Lower lobe of right lung (tissue), 2 donors: ENCODE data around the gene ABCD4. TPM values are rescaled to one million over a fixed set of nuclear protein-coding genes. Genes with fewer than 3 reads are reported as not detected.

Experiments
- ATAC-seq, 2 donors: fragments of 200-7000 bp; cut with Tn5 transposase; one replicate each; pipeline ENCODE4 v1.9.1; 2020 to 2022; ENCODE audit warnings: mild to moderate bottlenecking in 2 of 2, moderate library complexity in 2 of 2
- DNase-seq: peaks from one replicate; pipeline ENCODE4 v3.0.0-alpha.2; 2020
- H3K27ac ChIP-seq: fragments of 200-600 bp; one replicate; pipeline ENCODE4 v1.8.0; 2022
- H3K27me3 ChIP-seq: fragments of 200-600 bp; one replicate; pipeline ENCODE4 v1.8.0; 2022; ENCODE audit warnings: low read depth
- H3K36me3 ChIP-seq: fragments of 200-600 bp; one replicate; pipeline ENCODE4 v1.8.0; 2022; ENCODE audit warnings: mild to moderate bottlenecking
- H3K4me1 ChIP-seq: fragments of 200-600 bp; one replicate; pipeline ENCODE4 v1.8.0; 2022
- H3K4me3 ChIP-seq: fragments of 200-600 bp; one replicate; pipeline ENCODE4 v1.8.0; 2022; ENCODE audit warnings: mild to moderate bottlenecking
- H3K9me3 ChIP-seq: fragments of 200-600 bp; one replicate; pipeline ENCODE4 v1.8.0; 2022
- CTCF ChIP-seq: fragments of 200-600 bp; IDR thresholded peaks from one replicate; pipeline ENCODE4 v1.8.0; 2022; ENCODE audit warnings: antibody characterized with exemption, mild to moderate bottlenecking
- intact Hi-C: fragments of 100-400 bp; cut with DNase I; formaldehyde crosslinking; loops from one replicate; pipeline ENCODE4 v1.11.0; 2022
- total RNA-seq: library from RNA; stranded (reverse); fragmentation: NEBNext Ultra II Directional; extraction: Animal tissue kit (Norgen Biotek cat#: 25700); gene quantifications from one replicate; pipeline ENCODE4 v1.2.1, GENCODE V29; 2021
- donor health status: DM: no; HTN: yes; CAD: no; lungs with severe emphysema.

The ABCD4 gene
- total RNA-seq, 1 donor from 2014 or later, result 53.3 TPM

GRCh38 chr14:74257941-74258763 is 44.6 kb downstream of the ABCD4 start:
- DNase-seq (no peak), ATAC-seq (peak in 1 of 2 donors; percentile 31)
- intact Hi-C loops, result loop anchor here (10.0 kb wide), 1 partner anchor 143 kb away; no protein-coding TSS in a partner anchor
- Histone ChIP-seq H3K4me1 (peaks cover 16% of the 10 kb centered on the region), H3K36me3 (no peaks in the 10 kb centered on the region), H3K4me3 (peak overlapping the region; percentile 68), H3K27ac (no peak overlapping the region), H3K27me3 (peaks cover 9% of the 10 kb centered on the region), H3K9me3 (no peaks in the 10 kb centered on the region)
- TF ChIP-seq CTCF, result no peak

GRCh38 chr14:74257078-74257940 is 45.4 kb downstream of the ABCD4 start:
- Histone ChIP-seq H3K27me3 (peaks cover 9% of the 10 kb centered on the region), H3K36me3 (no peaks in the 10 kb centered on the region), H3K27ac (no peak overlapping the region), H3K4me1 (peaks cover 16% of the 10 kb centered on the region), H3K9me3 (no peaks in the 10 kb centered on the region), H3K4me3 (peak overlapping the region; percentile 68)
- intact Hi-C loops, result loop anchor here (10.0 kb wide), 1 partner anchor 143 kb away; no protein-coding TSS in a partner anchor
- TF ChIP-seq CTCF, result peak; percentile 98
- ATAC-seq, result peak; percentile 94
- peak; percentile 66 for DNase-seq

GRCh38 chr14:74255281-74255680 is 47.5 kb downstream of the ABCD4 start:
- intact Hi-C loops, result loop anchor here (10.0 kb wide), 1 partner anchor 140 kb away; no protein-coding TSS in a partner anchor
- H3K4me3 ChIP-seq, result no peak overlapping the region
- no peak overlapping the region for H3K27ac ChIP-seq
- ATAC-seq (no peak), DNase-seq (no peak)
- H3K4me1 ChIP-seq, result peaks cover 22% of the 10 kb centered on the region
- no peaks in the 10 kb centered on the region for H3K9me3 ChIP-seq
- TF ChIP-seq CTCF, result no peak
- H3K36me3 ChIP-seq, result no peaks in the 10 kb centered on the region
- H3K27me3 ChIP-seq, result peaks cover 9% of the 10 kb centered on the region

- peaks cover 6% of the 10 kb centered on the region for H3K4me1 ChIP-seq
- peaks cover 26% of the 10 kb centered on the region for H3K27me3 ChIP-seq
- no peaks in the 10 kb centered on the region for H3K36me3 ChIP-seq
- TF ChIP-seq CTCF, result no peak
- no peak overlapping the region for H3K4me3 ChIP-seq
- no peak for ATAC-seq
- H3K27ac ChIP-seq, result no peak overlapping the region
- no peak for DNase-seq
- no peaks in the 10 kb centered on the region for H3K9me3 ChIP-seq
- intact Hi-C loops, result loop anchor here (10.0 kb wide), 1 partner anchor 135 kb away; no protein-coding TSS in a partner anchor
These were observed 53.0 kb downstream of the ABCD4 start for GRCh38 chr14:74249433-74250375.
